ENCODE measurements around the gene WEE2. TPM values are rescaled to one million over a fixed set of nuclear protein-coding genes. Genes with fewer than 3 reads are reported as not detected.

WEE2 gene
- total RNA-seq, 1 donor from 2014 or later: not detected

DNA sequence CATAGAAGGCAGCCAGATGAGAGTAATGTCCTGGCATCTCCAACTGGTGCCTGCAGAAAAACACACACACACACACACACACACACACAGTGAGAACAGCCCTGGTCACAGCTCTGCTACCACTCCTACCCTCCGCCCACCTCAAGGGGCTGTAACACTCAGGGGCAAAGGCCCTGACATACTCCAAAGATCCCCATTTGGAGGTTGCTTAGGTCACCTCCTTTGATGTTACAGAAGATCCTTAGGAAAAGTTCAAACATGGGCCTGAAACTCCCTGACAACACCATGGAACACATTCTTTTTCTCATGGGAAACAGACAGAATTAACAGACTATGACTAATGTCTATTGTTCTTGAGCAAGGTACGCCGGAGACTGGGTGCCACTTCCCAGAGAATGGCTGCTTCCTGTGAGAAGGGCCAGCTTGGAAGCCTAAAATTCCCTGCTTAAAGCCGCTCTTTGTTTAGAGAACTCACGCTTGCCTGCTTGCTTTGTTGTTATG lies 33.9 kb upstream of the WEE2 start:
- DNase-seq (ENCODE audit: low spot score in 2 of 2): no peak
- Histone ChIP-seq H3K27ac (peak overlapping the region; percentile 51 to 69), H3K9me3 (no peaks in the 10 kb centered on the region), H3K4me1 (peaks cover 0 to 11% of the 10 kb centered on the region in 2 donors), H3K36me3 (peaks cover 8 to 26% of the 10 kb centered on the region in 2 donors), H3K4me3 (no peak overlapping the region), H3K27me3 (no peaks in the 10 kb centered on the region)
- intact Hi-C loops (cut with DNase I): no loop called here
- TF ChIP-seq, protein P1, sequence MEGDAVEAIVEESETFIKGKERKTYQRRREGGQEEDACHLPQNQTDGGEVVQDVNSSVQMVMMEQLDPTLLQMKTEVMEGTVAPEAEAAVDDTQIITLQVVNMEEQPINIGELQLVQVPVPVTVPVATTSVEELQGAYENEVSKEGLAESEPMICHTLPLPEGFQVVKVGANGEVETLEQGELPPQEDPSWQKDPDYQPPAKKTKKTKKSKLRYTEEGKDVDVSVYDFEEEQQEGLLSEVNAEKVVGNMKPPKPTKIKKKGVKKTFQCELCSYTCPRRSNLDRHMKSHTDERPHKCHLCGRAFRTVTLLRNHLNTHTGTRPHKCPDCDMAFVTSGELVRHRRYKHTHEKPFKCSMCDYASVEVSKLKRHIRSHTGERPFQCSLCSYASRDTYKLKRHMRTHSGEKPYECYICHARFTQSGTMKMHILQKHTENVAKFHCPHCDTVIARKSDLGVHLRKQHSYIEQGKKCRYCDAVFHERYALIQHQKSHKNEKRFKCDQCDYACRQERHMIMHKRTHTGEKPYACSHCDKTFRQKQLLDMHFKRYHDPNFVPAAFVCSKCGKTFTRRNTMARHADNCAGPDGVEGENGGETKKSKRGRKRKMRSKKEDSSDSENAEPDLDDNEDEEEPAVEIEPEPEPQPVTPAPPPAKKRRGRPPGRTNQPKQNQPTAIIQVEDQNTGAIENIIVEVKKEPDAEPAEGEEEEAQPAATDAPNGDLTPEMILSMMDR (IDR thresholded peaks at IDR 0.05): no peak

GRCh38 chr7:141674702-141675101 lies 33.5 kb upstream of the WEE2 start:
- Histone ChIP-seq H3K4me1 (peaks cover 0 to 11% of the 10 kb centered on the region in 2 donors), H3K9me3 (no peaks in the 10 kb centered on the region), H3K36me3 (peaks cover 8 to 29% of the 10 kb centered on the region in 2 donors), H3K27ac (peak overlapping the region; percentile 51 to 69), H3K4me3 (no peak overlapping the region), H3K27me3 (no peaks in the 10 kb centered on the region)
- TF ChIP-seq, protein P1 (IDR thresholded peaks at IDR 0.05): peak in 2 of 3 experiments; percentile 9 to 31
- intact Hi-C loops (cut with DNase I): no loop called here
- no peak for DNase-seq (ENCODE audit: low spot score in 2 of 2)

DNA sequence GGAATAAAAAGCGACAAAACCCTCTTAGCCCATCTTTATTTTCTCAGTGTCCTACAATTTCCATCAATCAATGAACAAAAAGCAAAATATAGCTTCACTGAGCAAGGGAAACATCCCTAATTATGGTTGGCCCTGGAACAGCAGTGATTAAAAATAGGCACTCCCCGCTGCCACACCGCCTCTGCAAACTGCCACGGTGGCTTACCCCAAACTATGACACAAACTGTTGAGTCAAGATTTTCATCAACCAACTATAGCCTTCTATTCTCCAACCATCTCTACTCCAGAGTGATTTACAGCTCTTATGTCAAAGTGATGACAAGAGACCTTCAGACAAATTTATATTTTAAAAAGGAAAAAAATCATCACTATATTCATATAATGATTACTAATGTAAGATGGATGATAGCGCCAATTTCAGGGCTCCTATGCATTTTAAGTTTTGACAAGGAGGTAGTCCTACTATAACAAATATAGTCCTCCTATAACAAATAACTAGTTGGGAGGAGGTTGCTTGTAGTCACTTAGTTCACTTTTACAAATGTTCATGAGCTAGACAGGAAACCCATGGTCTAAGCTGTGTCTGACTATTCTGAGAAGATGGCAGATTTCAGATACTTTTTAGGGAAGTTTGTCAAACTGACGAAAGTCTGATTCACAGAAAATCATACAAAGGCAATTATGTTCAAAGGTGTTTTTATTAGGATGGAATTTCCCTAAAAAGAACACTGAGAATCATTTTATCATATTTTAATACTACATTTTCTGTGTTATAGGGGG lies 32.5 kb upstream of the WEE2 start:
- peak overlapping the region; percentile 51 to 69 for H3K27ac ChIP-seq
- H3K27me3 ChIP-seq: no peaks in the 10 kb centered on the region
- H3K36me3 ChIP-seq: peaks cover 8 to 29% of the 10 kb centered on the region in 2 donors
- intact Hi-C loops (cut with DNase I): no loop called here
- DNase-seq (ENCODE audit: low spot score in 2 of 2): no peak
- peaks cover 0 to 11% of the 10 kb centered on the region in 2 donors for H3K4me1 ChIP-seq
- no peak overlapping the region for H3K4me3 ChIP-seq
- no peaks in the 10 kb centered on the region for H3K9me3 ChIP-seq
- TF ChIP-seq, protein P1 (IDR thresholded peaks at IDR 0.05): no peak

DNA sequence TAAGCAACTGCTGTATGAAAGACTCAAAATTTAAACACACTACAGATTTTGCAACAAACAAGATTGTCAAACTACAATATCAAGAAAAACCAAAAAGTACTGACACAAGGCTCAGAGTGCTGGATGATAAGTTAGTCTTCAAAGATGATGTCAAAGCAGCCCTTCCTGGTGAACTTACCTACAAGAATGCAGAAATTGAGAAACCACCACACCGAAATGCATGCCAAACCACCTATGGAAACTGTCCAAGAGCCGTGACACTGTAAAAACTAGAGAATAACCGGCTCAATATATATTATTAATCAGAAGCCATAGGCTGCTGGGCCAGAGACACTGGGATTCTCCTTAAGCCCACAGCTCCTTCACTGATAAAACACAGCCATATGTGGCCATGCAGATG lies 31.5 kb upstream of the WEE2 start:
- intact Hi-C loops (cut with DNase I): no loop called here
- TF ChIP-seq, protein P1 (IDR thresholded peaks at IDR 0.05): no peak
- Histone ChIP-seq H3K36me3 (peaks cover 13 to 29% of the 10 kb centered on the region in 2 donors), H3K27ac (peak overlapping the region in 1 of 2 donors; percentile 5), H3K4me1 (peaks cover 0 to 11% of the 10 kb centered on the region in 2 donors), H3K4me3 (no peak overlapping the region), H3K9me3 (no peaks in the 10 kb centered on the region), H3K27me3 (no peaks in the 10 kb centered on the region)
- no peak for DNase-seq (ENCODE audit: low spot score in 2 of 2)

- Histone ChIP-seq H3K4me3 (no peak overlapping the region), H3K9me3 (no peaks in the 10 kb centered on the region), H3K27ac (no peak overlapping the region), H3K36me3 (peaks cover 12 to 31% of the 10 kb centered on the region in 2 donors), H3K27me3 (no peaks in the 10 kb centered on the region), H3K4me1 (peaks cover 0 to 11% of the 10 kb centered on the region in 2 donors)
- TF ChIP-seq, protein P1 (IDR thresholded peaks at IDR 0.05): no peak
- no peak for DNase-seq (ENCODE audit: low spot score in 2 of 2)
- intact Hi-C loops (cut with DNase I): no loop called here
Measured at GRCh38 chr7:141679014-141679413, 29.1 kb upstream of the WEE2 start.
